ENCODE measurements around the gene PACSIN1.

- TF ChIP-seq, protein P1, sequence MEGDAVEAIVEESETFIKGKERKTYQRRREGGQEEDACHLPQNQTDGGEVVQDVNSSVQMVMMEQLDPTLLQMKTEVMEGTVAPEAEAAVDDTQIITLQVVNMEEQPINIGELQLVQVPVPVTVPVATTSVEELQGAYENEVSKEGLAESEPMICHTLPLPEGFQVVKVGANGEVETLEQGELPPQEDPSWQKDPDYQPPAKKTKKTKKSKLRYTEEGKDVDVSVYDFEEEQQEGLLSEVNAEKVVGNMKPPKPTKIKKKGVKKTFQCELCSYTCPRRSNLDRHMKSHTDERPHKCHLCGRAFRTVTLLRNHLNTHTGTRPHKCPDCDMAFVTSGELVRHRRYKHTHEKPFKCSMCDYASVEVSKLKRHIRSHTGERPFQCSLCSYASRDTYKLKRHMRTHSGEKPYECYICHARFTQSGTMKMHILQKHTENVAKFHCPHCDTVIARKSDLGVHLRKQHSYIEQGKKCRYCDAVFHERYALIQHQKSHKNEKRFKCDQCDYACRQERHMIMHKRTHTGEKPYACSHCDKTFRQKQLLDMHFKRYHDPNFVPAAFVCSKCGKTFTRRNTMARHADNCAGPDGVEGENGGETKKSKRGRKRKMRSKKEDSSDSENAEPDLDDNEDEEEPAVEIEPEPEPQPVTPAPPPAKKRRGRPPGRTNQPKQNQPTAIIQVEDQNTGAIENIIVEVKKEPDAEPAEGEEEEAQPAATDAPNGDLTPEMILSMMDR (tag by site-specific recombination; IDR thresholded peaks at IDR 0.05) = no peak
- TF ChIP-seq MYNN (tag by site-specific recombination; IDR thresholded peaks at IDR 0.05; ENCODE audit: borderline replicate concordance) = no peak
Observed at GRCh38 chr6:34544052-34544604, 78.3 kb downstream of the PACSIN1 start.

Data from HEK293 (cell line).